SK-N-MC (cell line): ENCODE results near the gene ZRANB1.
"Not testable (repeated sequence)": the region's sequence is repeated elsewhere in the genome, so short reads cannot be mapped to it uniquely, and the experiment has no call there.

Experiments
- DNase-seq: peaks from one replicate; pipeline ENCODE4 v3.0.0-alpha.2; 2011; ENCODE audit warnings: low read depth, low spot score
- H3K27ac ChIP-seq: fragments of 200-600 bp; sonication (generic); 2 replicates; pipeline ENCODE4 v1.5.1; 2016; ENCODE audit warnings: mixed run types
- H3K36me3 ChIP-seq: fragments of 200-600 bp; sonication (generic); 2 replicates; pipeline ENCODE4 v1.6.1; 2017; ENCODE audit warnings: antibody characterized with exemption, low read length, mixed read lengths; ENCODE audit not compliant: insufficient read depth
- H3K4me3 ChIP-seq: fragments of 200-600 bp; sonication (generic); 2 replicates; pipeline ENCODE4 v1.5.1; 2016
- H3K9ac ChIP-seq: fragments of 200-600 bp; sonication (generic); 2 replicates; pipeline ENCODE4 v1.8.0; 2017; ENCODE audit warnings: mixed run types, mixed read lengths; ENCODE audit not compliant: insufficient read length
- H3K9me3 ChIP-seq: fragments of 200-600 bp; sonication (generic); 2 replicates; pipeline ENCODE4 v1.6.1; 2017; ENCODE audit warnings: low read depth, mild to moderate bottlenecking, antibody characterized with exemption, low read length, moderate library complexity, mixed read lengths
- EZH2 ChIP-seq: fragments of 200-600 bp; sonication (generic); IDR thresholded peaks from one replicate; pipeline ENCODE4 v1.6.1; 2017; ENCODE audit warnings: antibody characterized with exemption
- FOXP2 ChIP-seq: optimal IDR thresholded peaks from 2 replicates; pipeline ENCODE3; 2011; ENCODE audit warnings: mild to moderate bottlenecking, moderate library complexity; ENCODE audit not compliant: insufficient read depth; ENCODE audit errors: extremely low read length, control extremely low read depth
- POLR2AphosphoS5 ChIP-seq: IDR thresholded peaks from 2 replicates; pipeline ENCODE4 v1.6.1; 2012; ENCODE audit warnings: mild to moderate bottlenecking, low read depth, low read length, borderline replicate concordance

Gene ZRANB1

GRCh38 chr10:124978376-124978725, 36.4 kb downstream of the ZRANB1 start:
- Histone ChIP-seq H3K9ac (no peak overlapping the region), H3K27ac (no peak overlapping the region), H3K4me3 (no peak overlapping the region), H3K9me3 (no peaks in the 10 kb centered on the region), H3K36me3 (peaks cover 3% of the 10 kb centered on the region; the same call in 1 of the 2 replicates)
- no peak for DNase-seq
- TF ChIP-seq FOXP2: no peak

- peaks cover 7% of the 10 kb centered on the region; the same call in 1 of the 2 replicates for H3K36me3 ChIP-seq
These were observed 41.4 kb downstream of the ZRANB1 start for GRCh38 chr10:124983321-124983720.

GRCh38 chr10:124984376-124984775, 42.5 kb downstream of the ZRANB1 start:
- no peak overlapping the region for H3K4me3 ChIP-seq
- DNase-seq: no peak
- H3K9me3 ChIP-seq: no peaks in the 10 kb centered on the region
- H3K27ac ChIP-seq: no peak overlapping the region
- no peak for TF ChIP-seq EZH2
- no peak for TF ChIP-seq POLR2AphosphoS5
- TF ChIP-seq FOXP2: no peak
- H3K9ac ChIP-seq: no peak overlapping the region
- H3K36me3 ChIP-seq: peaks cover 7% of the 10 kb centered on the region; the same call in 1 of the 2 replicates

More at GRCh38 chr10:124983321-124983720, 41.4 kb downstream of the ZRANB1 start:
- Histone ChIP-seq H3K9me3 (no peaks in the 10 kb centered on the region), H3K4me3 (no peak overlapping the region), H3K27ac (no peak overlapping the region), H3K9ac (no peak overlapping the region)
- TF ChIP-seq FOXP2: no peak
- no peak for TF ChIP-seq POLR2AphosphoS5
- no peak for TF ChIP-seq EZH2
- no peak for DNase-seq

- H3K9ac ChIP-seq: no peak overlapping the region
- no peak overlapping the region for H3K27ac ChIP-seq
- H3K9me3 ChIP-seq: no peaks in the 10 kb centered on the region
- TF ChIP-seq POLR2AphosphoS5: no peak
- TF ChIP-seq FOXP2: no peak
- TF ChIP-seq EZH2: no peak
- H3K36me3 ChIP-seq: peaks cover 7% of the 10 kb centered on the region; the same call in 1 of the 2 replicates
- no peak for DNase-seq
- no peak overlapping the region for H3K4me3 ChIP-seq
These were observed 43.2 kb downstream of the ZRANB1 start for GRCh38 chr10:124985162-124985561.

- no peak for DNase-seq
- Histone ChIP-seq H3K4me3 (no peak overlapping the region), H3K9me3 (no peaks in the 10 kb centered on the region), H3K36me3 (peaks cover 11% of the 10 kb centered on the region; the same call in 1 of the 2 replicates), H3K27ac (no peak overlapping the region), H3K9ac (no peak overlapping the region)
- TF ChIP-seq EZH2 (no peak), FOXP2 (no peak), POLR2AphosphoS5 (no peak)
These were observed 45.9 kb downstream of the ZRANB1 start for GRCh38 chr10:124987788-124988187.

GRCh38 chr10:124988753-124989152, 46.8 kb downstream of the ZRANB1 start:
- peaks cover 11% of the 10 kb centered on the region; the same call in 1 of the 2 replicates for H3K36me3 ChIP-seq
- H3K27ac ChIP-seq, DNase-seq, H3K9ac ChIP-seq, H3K4me3 ChIP-seq, H3K9me3 ChIP-seq: not testable (repeated sequence)

- no peak overlapping the region for H3K9ac ChIP-seq
- DNase-seq: no peak
- TF ChIP-seq FOXP2: no peak
- TF ChIP-seq POLR2AphosphoS5: no peak
- no peak for TF ChIP-seq EZH2
- no peaks in the 10 kb centered on the region for H3K9me3 ChIP-seq
- no peak overlapping the region for H3K27ac ChIP-seq
- no peak overlapping the region for H3K4me3 ChIP-seq
- H3K36me3 ChIP-seq: peaks cover 9% of the 10 kb centered on the region; the same call in 1 of the 2 replicates
These were observed 47.6 kb downstream of the ZRANB1 start for GRCh38 chr10:124989526-124989925.

- H3K4me3 ChIP-seq: no peak overlapping the region
- no peak overlapping the region for H3K9ac ChIP-seq
- no peaks in the 10 kb centered on the region for H3K9me3 ChIP-seq
- DNase-seq: no peak
- H3K36me3 ChIP-seq: peaks cover 4% of the 10 kb centered on the region; the same call in 1 of the 2 replicates
- no peak overlapping the region for H3K27ac ChIP-seq
- TF ChIP-seq POLR2AphosphoS5 (no peak), FOXP2 (no peak), EZH2 (no peak)
These were observed 49.0 kb downstream of the ZRANB1 start for GRCh38 chr10:124990671-124991625.

- Histone ChIP-seq H3K4me3 (no peak overlapping the region), H3K9me3 (no peaks in the 10 kb centered on the region), H3K9ac (no peak overlapping the region), H3K36me3 (peaks cover 4% of the 10 kb centered on the region; the same call in 1 of the 2 replicates), H3K27ac (no peak overlapping the region)
- no peak for TF ChIP-seq EZH2
- TF ChIP-seq FOXP2: no peak
- no peak for TF ChIP-seq POLR2AphosphoS5
- DNase-seq: no peak
These were observed 49.9 kb downstream of the ZRANB1 start for GRCh38 chr10:124991835-124992234.
